HepG2 (cell line): ENCODE measurements around the gene FN1. TPM values are rescaled to one million over a fixed set of nuclear protein-coding genes. Genes with fewer than 3 reads are reported as not detected.

Experiments
- BRCA1 ChIP-seq: sonication (generic); formaldehyde crosslinking; IDR thresholded peaks from 2 replicates; pipeline ENCODE4 v1.4.0; 2020; ENCODE audit warnings: missing genetic modification reagents
- CBX1 ChIP-seq: IDR thresholded peaks from one replicate; pipeline ENCODE4 v1.6.1; 2016; ENCODE audit warnings: antibody characterized with exemption, low read depth
- ETV5 ChIP-seq: IDR thresholded peaks from 2 replicates; pipeline ENCODE4 v1.6.1; 2018; ENCODE audit warnings: missing biosample characterization, missing genetic modification reagents, inconsistent platforms, borderline replicate concordance
- GATAD1 ChIP-seq: IDR thresholded peaks from 2 replicates; pipeline ENCODE4 v1.6.1; 2016; ENCODE audit warnings: missing genetic modification reagents, missing compliant biosample characterization
- HOXD1 ChIP-seq: sonication (generic); formaldehyde crosslinking; IDR thresholded peaks from 2 replicates; pipeline ENCODE4 v1.5.0; 2020; ENCODE audit warnings: missing genetic modification reagents
- SMAD3 ChIP-seq: sonication (generic); formaldehyde crosslinking; IDR thresholded peaks from 2 replicates; pipeline ENCODE4 v1.4.0; 2020; ENCODE audit warnings: missing genetic modification reagents
- SPEN ChIP-seq: sonication (generic); formaldehyde crosslinking; IDR thresholded peaks from 2 replicates; pipeline ENCODE4 v1.5.1; 2020; ENCODE audit warnings: low read depth, mild to moderate bottlenecking, missing genetic modification reagents
- WIZ ChIP-seq: sonication (generic); formaldehyde crosslinking; IDR thresholded peaks from 2 replicates; pipeline ENCODE4 v1.5.1; 2020; ENCODE audit warnings: mild to moderate bottlenecking, missing genetic modification reagents
- ZFP36L1 ChIP-seq: sonication (generic); formaldehyde crosslinking; IDR thresholded peaks from 2 replicates; pipeline ENCODE4 v1.8.0; 2022; ENCODE audit warnings: mild to moderate bottlenecking, missing genetic modification reagents, moderate library complexity
- ZNF274 ChIP-seq: sonication (generic); formaldehyde crosslinking; IDR thresholded peaks from 2 replicates; pipeline ENCODE4 v1.5.1; 2020; ENCODE audit warnings: mild to moderate bottlenecking, missing genetic modification reagents
- ZNF282 ChIP-seq: fragments of 450-650 bp; IDR thresholded peaks from 2 replicates; pipeline ENCODE4 v1.6.1; 2018; ENCODE audit not compliant: partially characterized antibody
- ZNF430 ChIP-seq: sonication (generic); formaldehyde crosslinking; IDR thresholded peaks from 2 replicates; pipeline ENCODE4 v1.9.0; 2021; ENCODE audit warnings: mild to moderate bottlenecking, missing genetic modification reagents
- ZNF605 ChIP-seq: sonication (generic); formaldehyde crosslinking; IDR thresholded peaks from 2 replicates; pipeline ENCODE4 v1.8.0; 2022; ENCODE audit warnings: mild to moderate bottlenecking, missing genetic modification reagents
- polyA plus RNA-seq, 8 experiments: library from polyadenylated mRNA; depleted of rRNA in 3 of 8; stranded (reverse) in 7 of 8; unstranded in 1 of 8; fragments of >200 nt; fragmentation: Illumina TruSeq in 4 of 8; extraction: Trizol in 4 of 8; gene quantifications; 2 replicates each; pipeline versions ENCODE4 v1.2.1 to v1.2.3, GENCODE V29; 2011 to 2016; ENCODE audit warnings: low read depth in 4 of 8, missing spikeins in 1 of 8, mixed read lengths in 1 of 8; ENCODE audit not compliant: insufficient read depth in 1 of 8
- total RNA-seq, 5 experiments: library from RNA; depleted of rRNA; stranded (reverse); fragments of >200 nt; fragmentation: Illumina TruSeq; extraction: Trizol; gene quantifications; 2 replicates each; pipeline ENCODE4 v1.2.3, GENCODE V29; 2016; ENCODE audit warnings: low read depth in 1 of 5
- TF ChIP-seq, protein P1 (sequence below): sonication (generic); formaldehyde crosslinking; IDR thresholded peaks from 2 replicates; pipeline ENCODE4 v1.5.0; 2020; ENCODE audit warnings: mild to moderate bottlenecking, missing genetic modification reagents, borderline replicate concordance
- TF ChIP-seq, protein P2 (sequence below): sonication (generic); formaldehyde crosslinking; IDR thresholded peaks from 2 replicates; pipeline ENCODE4 v1.8.0; 2023; ENCODE audit warnings: mild to moderate bottlenecking, missing genetic modification reagents
- TF ChIP-seq, protein P3 (sequence below): sonication (generic); formaldehyde crosslinking; IDR thresholded peaks from 2 replicates; pipeline ENCODE4 v1.5.0; 2020; ENCODE audit warnings: missing genetic modification reagents, mild to moderate bottlenecking, borderline replicate concordance
- TF ChIP-seq, protein P4 (sequence below): sonication (generic); formaldehyde crosslinking; IDR thresholded peaks from 2 replicates; pipeline ENCODE4 v1.4.0; 2020; ENCODE audit warnings: missing genetic modification reagents
- TF ChIP-seq, protein P5 (sequence below): IDR thresholded peaks from 2 replicates; pipeline ENCODE4 v1.6.1; 2016; ENCODE audit warnings: mild to moderate bottlenecking, missing biosample characterization, missing genetic modification reagents

The FN1 gene
- total and polyA plus RNA-seq, 2 of the 13 experiments (the other 11 are each of a cell fraction or from before 2014, with no cell fraction given): 1,847 to 6,471 TPM

DNA sequence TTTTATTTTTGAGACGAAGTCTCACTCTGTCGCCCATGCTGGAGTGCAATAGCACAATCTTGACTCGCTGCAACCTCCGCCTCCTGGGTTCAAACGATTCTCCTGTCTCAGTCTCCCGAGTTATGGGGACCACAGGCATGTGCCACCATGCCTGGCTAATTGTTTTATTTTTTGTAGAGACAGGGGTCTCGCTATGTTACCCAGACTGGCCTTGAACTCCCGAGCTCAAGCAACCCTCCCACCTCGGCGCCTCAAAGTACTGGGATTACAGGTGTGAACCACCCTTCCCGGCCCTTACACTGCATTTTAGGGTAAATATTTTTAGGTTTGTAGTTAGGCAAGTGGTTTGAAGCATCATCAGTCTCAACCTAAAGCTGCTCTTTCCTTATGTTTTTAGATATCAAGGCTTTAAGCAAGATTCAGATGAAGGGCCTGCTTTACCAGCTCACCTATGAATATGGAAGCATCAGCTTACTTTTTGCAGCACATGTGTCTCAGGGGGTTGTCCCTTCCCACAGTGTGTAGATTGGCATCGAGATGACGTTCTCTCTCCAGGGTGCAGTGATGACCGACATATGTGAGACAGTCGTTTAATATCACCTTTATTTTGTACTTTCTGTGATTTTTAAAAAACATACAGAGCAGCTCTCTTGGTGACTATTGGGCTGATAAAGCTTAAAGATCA, 76.8 kb downstream of the FN1 start (continued):
- TF ChIP-seq, protein P1, sequence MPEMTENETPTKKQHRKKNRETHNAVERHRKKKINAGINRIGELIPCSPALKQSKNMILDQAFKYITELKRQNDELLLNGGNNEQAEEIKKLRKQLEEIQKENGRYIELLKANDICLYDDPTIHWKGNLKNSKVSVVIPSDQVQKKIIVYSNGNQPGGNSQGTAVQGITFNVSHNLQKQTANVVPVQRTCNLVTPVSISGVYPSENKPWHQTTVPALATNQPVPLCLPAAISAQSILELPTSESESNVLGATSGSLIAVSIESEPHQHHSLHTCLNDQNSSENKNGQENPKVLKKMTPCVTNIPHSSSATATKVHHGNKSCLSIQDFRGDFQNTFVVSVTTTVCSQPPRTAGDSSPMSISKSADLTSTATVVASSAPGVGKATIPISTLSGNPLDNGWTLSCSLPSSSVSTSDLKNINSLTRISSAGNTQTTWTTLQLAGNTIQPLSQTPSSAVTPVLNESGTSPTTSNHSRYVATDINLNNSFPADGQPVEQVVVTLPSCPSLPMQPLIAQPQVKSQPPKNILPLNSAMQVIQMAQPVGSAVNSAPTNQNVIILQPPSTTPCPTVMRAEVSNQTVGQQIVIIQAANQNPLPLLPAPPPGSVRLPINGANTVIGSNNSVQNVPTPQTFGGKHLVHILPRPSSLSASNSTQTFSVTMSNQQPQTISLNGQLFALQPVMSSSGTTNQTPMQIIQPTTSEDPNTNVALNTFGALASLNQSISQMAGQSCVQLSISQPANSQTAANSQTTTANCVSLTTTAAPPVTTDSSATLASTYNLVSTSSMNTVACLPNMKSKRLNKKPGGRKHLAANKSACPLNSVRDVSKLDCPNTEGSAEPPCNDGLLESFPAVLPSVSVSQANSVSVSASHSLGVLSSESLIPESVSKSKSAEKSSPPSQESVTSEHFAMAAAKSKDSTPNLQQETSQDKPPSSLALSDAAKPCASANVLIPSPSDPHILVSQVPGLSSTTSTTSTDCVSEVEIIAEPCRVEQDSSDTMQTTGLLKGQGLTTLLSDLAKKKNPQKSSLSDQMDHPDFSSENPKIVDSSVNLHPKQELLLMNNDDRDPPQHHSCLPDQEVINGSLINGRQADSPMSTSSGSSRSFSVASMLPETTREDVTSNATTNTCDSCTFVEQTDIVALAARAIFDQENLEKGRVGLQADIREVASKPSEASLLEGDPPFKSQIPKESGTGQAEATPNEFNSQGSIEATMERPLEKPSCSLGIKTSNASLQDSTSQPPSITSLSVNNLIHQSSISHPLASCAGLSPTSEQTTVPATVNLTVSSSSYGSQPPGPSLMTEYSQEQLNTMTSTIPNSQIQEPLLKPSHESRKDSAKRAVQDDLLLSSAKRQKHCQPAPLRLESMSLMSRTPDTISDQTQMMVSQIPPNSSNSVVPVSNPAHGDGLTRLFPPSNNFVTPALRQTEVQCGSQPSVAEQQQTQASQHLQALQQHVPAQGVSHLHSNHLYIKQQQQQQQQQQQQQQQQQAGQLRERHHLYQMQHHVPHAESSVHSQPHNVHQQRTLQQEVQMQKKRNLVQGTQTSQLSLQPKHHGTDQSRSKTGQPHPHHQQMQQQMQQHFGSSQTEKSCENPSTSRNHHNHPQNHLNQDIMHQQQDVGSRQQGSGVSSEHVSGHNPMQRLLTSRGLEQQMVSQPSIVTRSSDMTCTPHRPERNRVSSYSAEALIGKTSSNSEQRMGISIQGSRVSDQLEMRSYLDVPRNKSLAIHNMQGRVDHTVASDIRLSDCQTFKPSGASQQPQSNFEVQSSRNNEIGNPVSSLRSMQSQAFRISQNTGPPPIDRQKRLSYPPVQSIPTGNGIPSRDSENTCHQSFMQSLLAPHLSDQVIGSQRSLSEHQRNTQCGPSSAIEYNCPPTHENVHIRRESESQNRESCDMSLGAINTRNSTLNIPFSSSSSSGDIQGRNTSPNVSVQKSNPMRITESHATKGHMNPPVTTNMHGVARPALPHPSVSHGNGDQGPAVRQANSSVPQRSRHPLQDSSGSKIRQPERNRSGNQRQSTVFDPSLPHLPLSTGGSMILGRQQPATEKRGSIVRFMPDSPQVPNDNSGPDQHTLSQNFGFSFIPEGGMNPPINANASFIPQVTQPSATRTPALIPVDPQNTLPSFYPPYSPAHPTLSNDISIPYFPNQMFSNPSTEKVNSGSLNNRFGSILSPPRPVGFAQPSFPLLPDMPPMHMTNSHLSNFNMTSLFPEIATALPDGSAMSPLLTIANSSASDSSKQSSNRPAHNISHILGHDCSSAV (CRISPR knock-in tag): no peak
- TF ChIP-seq BRCA1 (no peak), ZFP36L1 (CRISPR knock-in tag) (no peak), ZNF282 (no peak), ZNF605 (CRISPR knock-in tag) (peak; percentile 59; the same call in 1 of the 2 replicates), ZNF274 (CRISPR knock-in tag) (peak; percentile 34; the same call in 1 of the 2 replicates), SPEN (CRISPR knock-in tag) (no peak), WIZ (CRISPR knock-in tag) (no peak), CBX1 (no peak), ZNF430 (CRISPR knock-in tag) (no peak), ETV5 (CRISPR knock-in tag) (no peak), SMAD3 (no peak), GATAD1 (CRISPR knock-in tag) (no peak), HOXD1 (CRISPR knock-in tag) (no peak)
- TF ChIP-seq, protein P2, sequence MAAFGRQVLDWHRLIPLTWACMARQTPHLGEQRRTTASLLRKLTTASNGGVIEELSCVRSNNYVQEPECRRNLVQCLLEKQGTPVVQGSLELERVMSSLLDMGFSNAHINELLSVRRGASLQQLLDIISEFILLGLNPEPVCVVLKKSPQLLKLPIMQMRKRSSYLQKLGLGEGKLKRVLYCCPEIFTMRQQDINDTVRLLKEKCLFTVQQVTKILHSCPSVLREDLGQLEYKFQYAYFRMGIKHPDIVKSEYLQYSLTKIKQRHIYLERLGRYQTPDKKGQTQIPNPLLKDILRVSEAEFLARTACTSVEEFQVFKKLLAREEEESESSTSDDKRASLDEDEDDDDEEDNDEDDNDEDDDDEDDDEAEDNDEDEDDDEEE (CRISPR knock-in tag): no peak
- TF ChIP-seq, protein P3, sequence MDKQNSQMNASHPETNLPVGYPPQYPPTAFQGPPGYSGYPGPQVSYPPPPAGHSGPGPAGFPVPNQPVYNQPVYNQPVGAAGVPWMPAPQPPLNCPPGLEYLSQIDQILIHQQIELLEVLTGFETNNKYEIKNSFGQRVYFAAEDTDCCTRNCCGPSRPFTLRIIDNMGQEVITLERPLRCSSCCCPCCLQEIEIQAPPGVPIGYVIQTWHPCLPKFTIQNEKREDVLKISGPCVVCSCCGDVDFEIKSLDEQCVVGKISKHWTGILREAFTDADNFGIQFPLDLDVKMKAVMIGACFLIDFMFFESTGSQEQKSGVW (CRISPR knock-in tag): no peak
- TF ChIP-seq, protein P4, sequence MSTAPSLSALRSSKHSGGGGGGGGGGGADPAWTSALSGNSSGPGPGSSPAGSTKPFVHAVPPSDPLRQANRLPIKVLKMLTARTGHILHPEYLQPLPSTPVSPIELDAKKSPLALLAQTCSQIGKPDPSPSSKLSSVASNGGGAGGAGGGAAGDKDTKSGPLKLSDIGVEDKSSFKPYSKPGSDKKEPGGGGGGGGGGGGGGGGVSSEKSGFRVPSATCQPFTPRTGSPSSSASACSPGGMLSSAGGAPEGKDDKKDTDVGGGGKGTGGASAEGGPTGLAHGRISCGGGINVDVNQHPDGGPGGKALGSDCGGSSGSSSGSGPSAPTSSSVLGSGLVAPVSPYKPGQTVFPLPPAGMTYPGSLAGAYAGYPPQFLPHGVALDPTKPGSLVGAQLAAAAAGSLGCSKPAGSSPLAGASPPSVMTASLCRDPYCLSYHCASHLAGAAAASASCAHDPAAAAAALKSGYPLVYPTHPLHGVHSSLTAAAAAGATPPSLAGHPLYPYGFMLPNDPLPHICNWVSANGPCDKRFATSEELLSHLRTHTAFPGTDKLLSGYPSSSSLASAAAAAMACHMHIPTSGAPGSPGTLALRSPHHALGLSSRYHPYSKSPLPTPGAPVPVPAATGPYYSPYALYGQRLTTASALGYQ (CRISPR knock-in tag): no peak
- TF ChIP-seq, protein P5, sequence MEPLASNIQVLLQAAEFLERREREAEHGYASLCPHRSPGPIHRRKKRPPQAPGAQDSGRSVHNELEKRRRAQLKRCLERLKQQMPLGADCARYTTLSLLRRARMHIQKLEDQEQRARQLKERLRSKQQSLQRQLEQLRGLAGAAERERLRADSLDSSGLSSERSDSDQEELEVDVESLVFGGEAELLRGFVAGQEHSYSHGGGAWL (CRISPR knock-in tag): no peak
